ENCODE data around the gene NGF. TPM values are rescaled to one million over a fixed set of nuclear protein-coding genes. Genes with fewer than 3 reads are reported as not detected.
"Not testable (repeated sequence)": the region's sequence is repeated elsewhere in the genome, so short reads cannot be mapped to it uniquely, and the experiment has no call there.

NGF gene
- polyA plus RNA-seq (2013, experiment 1 of 2; ENCODE audit: insufficient read length): 68.0 TPM
- 63.1 TPM for polyA plus RNA-seq (2013, experiment 2 of 2; ENCODE audit: insufficient read length)

GRCh38 chr1:115337633-115338456, at the start of gene NGF:
TSS of gene NGF (minus strand) at chr1:115338249. CDS start at chr1:115286795, 51,454 bp downstream.
- peak; percentile 88 for DNase-seq

GRCh38 chr1:115383455-115383854, 45.4 kb upstream of the NGF start:
- not testable (repeated sequence) for DNase-seq

GRCh38 chr1:115379943-115380342, 41.9 kb upstream of the NGF start:
- no peak for DNase-seq

GRCh38 chr1:115377411-115377810, 39.4 kb upstream of the NGF start:
- DNase-seq: peak; percentile 59

GRCh38 chr1:115374598-115374997, 36.5 kb upstream of the NGF start:
- DNase-seq: no peak

- peak; percentile 89 for DNase-seq
Observed at GRCh38 chr1:115373305-115373704, 35.3 kb upstream of the NGF start.

GRCh38 chr1:115365738-115366137, 27.7 kb upstream of the NGF start:
- no peak for DNase-seq

- no peak for DNase-seq
Observed at GRCh38 chr1:115364780-115365155, 26.7 kb upstream of the NGF start.

- DNase-seq: peak; percentile 97
Observed at GRCh38 chr1:115364046-115364779, 26.2 kb upstream of the NGF start.

- no peak for DNase-seq
Observed at GRCh38 chr1:115363171-115363570, 25.1 kb upstream of the NGF start.

GRCh38 chr1:115360505-115361129, 22.6 kb upstream of the NGF start:
- DNase-seq: not testable (repeated sequence)

GRCh38 chr1:115359787-115360452, 21.9 kb upstream of the NGF start:
- not testable (repeated sequence) for DNase-seq

GRCh38 chr1:115356356-115356755, 18.3 kb upstream of the NGF start:
- DNase-seq: no peak

GRCh38 chr1:115355069-115355468, 17.0 kb upstream of the NGF start:
- DNase-seq: no peak

- DNase-seq: no peak
Observed at GRCh38 chr1:115351143-115351542, 13.1 kb upstream of the NGF start.

GRCh38 chr1:115348636-115349035, 10.6 kb upstream of the NGF start:
- peak; percentile 20 for DNase-seq

- DNase-seq: no peak
Observed at GRCh38 chr1:115347282-115347681, 9.2 kb upstream of the NGF start.

GRCh38 chr1:115343200-115343737, 5.2 kb upstream of the NGF start:
- peak; percentile 54 for DNase-seq

GRCh38 chr1:115341948-115342347, 3.9 kb upstream of the NGF start:
- DNase-seq: no peak

GRCh38 chr1:115340879-115341278, 2.8 kb upstream of the NGF start:
- no peak for DNase-seq

- DNase-seq: no peak
Observed at GRCh38 chr1:115338457-115338820, 390 bp upstream of the NGF start.

- no peak for DNase-seq
Observed at GRCh38 chr1:115337276-115337632, 795 bp downstream of the NGF start.

- DNase-seq: peak; percentile 41
Observed at GRCh38 chr1:115336741-115337140, 1.3 kb downstream of the NGF start.

Measured in fibroblast of skin of scalp (primary cell).